HG02970 (cell line): Measurements from ENCODE around the gene ZNF41.
"Not testable (repeated sequence)": the region's sequence is repeated elsewhere in the genome, so short reads cannot be mapped to it uniquely, and the experiment has no call there.

Source experiments
- ATAC-seq: cut with Tn5 transposase; IDR thresholded peaks from one replicate; pipeline ENCODE4 v1.9.1; 2021; ENCODE audit warnings: mild to moderate bottlenecking, moderate library complexity, moderate number of reproducible peaks; ENCODE audit not compliant: unreplicated experiment, low FRiP score

ZNF41 gene

DNA sequence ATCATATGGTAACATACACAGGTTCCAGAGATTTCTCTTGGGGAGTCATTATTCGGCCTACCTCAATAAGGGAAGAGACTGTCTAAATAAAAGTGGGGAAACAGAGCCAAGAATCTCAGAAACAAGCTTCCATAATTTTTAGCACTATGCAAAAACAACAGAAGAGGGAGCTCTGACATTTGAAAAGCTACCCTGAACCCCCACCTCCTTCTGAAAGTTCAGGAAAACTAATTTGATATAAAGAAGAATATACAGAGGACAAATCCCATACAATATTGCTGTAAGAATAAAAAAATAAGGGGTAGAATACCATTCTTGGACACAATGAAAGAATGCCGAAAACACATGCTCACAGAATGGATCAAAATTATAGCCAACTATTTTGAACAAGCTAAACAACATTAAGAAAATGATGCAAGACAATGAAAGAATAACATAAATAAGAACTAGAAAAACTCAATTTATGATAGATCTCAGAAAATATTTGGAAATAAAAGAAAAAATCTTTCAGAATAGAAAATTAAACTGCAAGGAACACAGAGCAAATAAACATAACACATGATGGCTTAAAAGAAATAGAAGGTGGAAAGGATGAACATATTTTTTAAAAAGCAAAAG, 14.4 kb upstream of the ZNF41 start:
- ATAC-seq: no peak

GRCh38 chrX:47492133-47492532, 9.1 kb upstream of the ZNF41 start:
- ATAC-seq: not testable (repeated sequence)

GRCh38 chrX:47489507-47490275, 6.7 kb upstream of the ZNF41 start:
- no peak for ATAC-seq

GRCh38 chrX:47484885-47485284, 1.9 kb upstream of the ZNF41 start:
- no peak for ATAC-seq

GRCh38 chrX:47483306-47484268, 565 bp upstream of the ZNF41 start:
- no peak for ATAC-seq

- ATAC-seq: peak; percentile 9
These were observed 934 bp downstream of the ZNF41 start for GRCh38 chrX:47482065-47482511.

GRCh38 chrX:47481160-47481559, 1.9 kb downstream of the ZNF41 start:
- no peak for ATAC-seq

- no peak for ATAC-seq
These were observed 2.4 kb downstream of the ZNF41 start for GRCh38 chrX:47480576-47480975.

- no peak for ATAC-seq
These were observed 7.5 kb downstream of the ZNF41 start for GRCh38 chrX:47475476-47475875.

DNA sequence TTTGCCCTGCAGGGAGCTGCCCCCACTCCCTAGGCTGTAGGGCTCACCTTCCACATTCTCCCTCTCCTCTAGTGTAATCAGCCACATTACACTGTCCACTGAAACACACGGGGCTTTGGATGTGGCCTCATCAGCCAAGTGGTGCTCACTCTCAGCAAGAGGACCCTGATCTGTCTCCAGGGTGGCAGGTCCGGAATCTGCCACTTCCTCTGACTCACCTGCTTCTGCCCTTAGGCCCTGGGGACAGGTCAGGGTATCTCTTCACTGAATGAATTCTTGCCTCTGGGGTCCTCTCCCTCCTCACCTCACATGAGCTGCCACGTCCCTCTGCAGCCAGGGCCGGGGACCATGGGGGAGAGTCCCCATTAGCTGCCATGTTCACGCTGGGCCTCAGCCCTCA, 15.9 kb downstream of the ZNF41 start:
- ATAC-seq: no peak

GRCh38 chrX:47460561-47460960, 22.5 kb downstream of the ZNF41 start:
- no peak for ATAC-seq

DNA sequence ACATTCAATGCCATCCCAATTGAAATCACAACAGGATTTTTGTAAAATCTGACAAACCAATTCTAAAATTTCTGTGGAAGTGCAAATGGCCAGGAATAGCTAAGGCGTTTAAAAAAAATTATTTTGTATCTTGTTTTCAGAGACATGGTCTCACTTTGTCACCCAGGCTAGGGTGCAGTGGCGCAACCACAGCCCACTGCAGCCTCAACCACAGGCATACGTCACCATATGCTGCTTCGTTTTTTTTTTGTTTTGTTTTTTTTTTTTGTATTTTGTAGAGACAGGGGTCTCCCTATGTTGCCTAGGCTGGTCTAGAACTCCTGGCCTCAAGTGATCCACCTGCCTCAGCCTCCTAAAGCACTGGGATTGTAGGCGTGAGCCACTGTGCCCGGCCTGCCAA, 24.5 kb downstream of the ZNF41 start:
- ATAC-seq: no peak

DNA sequence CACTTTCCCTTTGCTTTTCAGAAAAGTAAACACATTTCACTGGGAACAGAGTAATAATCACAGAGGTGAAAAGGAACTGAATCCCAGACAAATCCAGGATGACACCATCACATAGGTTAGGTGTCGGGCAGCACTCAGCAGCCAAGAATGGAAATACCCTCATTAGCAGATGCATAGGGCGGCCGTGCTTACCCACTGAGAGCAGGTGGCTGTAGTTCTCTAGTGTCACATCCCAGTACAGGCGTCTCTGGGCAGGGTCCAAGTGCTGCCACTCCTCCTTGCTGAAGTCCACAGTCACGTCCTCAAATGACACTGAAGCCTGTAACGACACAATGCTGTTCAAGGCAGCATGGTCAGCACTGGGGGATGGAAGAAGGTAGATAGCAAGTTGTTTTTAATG, 26.9 kb downstream of the ZNF41 start:
- no peak for ATAC-seq

GRCh38 chrX:47452112-47452511, 30.9 kb downstream of the ZNF41 start:
- no peak for ATAC-seq

DNA sequence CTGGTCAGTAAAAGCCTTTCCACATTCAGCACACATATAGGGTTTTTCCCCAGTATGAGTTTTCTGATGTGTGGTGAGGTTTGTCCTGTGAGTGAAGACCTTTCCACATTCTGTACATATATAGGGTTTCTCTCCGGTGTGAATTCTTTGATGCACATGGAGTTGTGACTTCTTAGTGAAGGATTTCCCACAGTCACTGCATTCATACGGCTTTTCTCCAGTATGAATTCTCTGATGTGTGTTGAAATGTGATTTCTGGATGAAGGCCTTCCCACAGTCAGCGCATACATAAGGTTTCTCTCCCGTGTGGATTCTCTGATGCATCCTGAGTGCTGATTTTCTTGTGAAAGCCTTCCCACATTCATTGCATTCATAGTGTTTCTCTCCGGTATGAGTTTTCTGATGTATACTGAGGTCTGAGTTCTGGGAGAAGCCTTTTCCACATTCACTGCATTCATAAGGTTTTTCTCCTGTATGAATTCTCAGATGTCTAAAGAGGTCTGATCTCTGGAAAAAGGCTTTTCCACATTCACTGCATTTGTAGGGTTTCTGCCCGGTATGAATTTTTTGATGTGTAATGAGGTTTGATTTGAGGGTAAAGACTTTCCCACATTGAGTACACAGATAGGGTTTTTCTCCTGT, 34.7 kb downstream of the ZNF41 start:
- no peak for ATAC-seq

DNA sequence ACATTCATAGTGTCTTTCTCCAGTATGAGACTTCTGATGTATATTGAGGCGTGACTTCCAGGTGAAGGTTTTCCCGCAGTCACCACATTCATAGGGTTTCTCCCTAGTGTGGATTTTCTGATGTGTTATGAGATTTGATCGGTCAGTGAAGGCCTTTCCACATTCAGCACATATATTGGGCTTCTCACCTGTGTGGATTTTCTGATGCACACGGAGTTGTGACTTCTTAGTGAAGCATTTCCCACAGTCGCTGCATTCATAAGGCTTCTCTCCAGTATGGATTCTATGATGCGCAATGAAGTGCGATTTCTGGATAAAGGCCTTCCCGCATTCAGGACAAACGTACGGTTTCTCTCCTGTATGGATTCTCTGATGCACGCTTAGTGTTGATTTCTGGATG, 35.4 kb downstream of the ZNF41 start:
- ATAC-seq: no peak

DNA sequence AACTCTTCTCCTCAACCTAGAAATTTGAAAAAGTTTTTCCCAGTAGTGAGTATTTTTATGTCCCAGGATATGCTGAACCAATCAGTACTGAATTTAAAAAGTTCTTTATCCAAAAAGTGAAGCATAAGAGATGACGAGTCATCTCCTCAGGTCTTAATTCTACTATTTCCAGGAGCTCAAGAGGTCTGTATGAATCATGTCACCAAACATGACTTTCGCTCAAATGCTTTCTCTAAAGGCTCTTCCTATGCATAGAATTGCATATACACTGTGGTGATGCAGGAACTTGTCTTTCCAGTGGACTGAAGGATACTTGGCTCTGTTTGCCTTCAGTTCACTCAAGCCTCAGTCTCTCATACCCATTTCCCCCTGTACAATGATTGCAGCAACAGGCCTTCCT, 36.1 kb downstream of the ZNF41 start:
- ATAC-seq: no peak

DNA sequence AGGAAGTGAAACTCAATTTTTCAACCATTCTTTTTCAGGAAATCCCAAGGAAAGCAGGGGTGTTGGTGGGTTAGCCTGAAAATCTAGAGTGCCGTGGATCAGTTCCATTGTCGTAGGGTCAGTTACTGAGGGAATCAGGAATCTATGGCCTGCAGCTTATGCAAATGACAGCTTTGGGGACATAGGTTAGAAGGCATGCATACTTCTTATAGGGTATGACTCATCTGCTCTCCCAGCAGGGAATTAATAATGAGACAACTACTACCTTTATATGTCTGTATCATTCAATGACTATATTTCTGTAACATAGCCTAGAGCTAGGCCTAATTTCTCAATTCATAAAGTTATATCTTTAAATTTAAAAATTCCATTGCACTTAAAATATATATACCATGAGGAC, 36.6 kb downstream of the ZNF41 start:
- ATAC-seq: no peak

GRCh38 chrX:47430925-47431324, 52.1 kb downstream of the ZNF41 start:
- ATAC-seq: no peak

- no peak for ATAC-seq
These were observed 60.6 kb downstream of the ZNF41 start for GRCh38 chrX:47422444-47422843.

DNA sequence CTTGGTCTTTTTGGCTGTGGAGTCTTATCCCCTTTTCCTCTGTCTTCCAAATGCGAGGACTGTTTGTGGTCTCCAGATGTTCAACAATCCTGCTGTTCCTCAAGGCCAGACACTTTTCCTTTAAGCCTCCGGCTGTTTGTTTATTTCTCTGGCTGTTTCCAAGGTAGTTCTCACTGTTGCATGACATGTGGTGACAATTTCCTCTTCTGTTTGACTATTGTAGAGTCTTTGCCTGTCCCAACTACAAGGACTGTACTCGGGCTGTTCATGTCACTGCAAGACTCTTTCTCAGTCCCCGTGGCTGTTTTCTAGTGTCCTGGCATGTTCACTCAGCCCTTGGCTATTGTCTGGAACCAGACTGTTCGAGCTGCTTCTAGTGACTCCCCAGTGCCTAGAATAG, 62.1 kb downstream of the ZNF41 start:
- no peak for ATAC-seq
